CD4-positive, alpha-beta T cell treated with Interleukin-4 for 1 hour (primary cell): ENCODE data around the gene PRR23A.

Experiments used
- DNase-seq, 2 donors: peaks; one replicate each; pipeline ENCODE4 v3.0.0-alpha.2; 2020 to 2022

Gene PRR23A

GRCh38 chr3:138971766-138972320 lies 34.2 kb downstream of the PRR23A start:
- DNase-seq: no peak

DNA sequence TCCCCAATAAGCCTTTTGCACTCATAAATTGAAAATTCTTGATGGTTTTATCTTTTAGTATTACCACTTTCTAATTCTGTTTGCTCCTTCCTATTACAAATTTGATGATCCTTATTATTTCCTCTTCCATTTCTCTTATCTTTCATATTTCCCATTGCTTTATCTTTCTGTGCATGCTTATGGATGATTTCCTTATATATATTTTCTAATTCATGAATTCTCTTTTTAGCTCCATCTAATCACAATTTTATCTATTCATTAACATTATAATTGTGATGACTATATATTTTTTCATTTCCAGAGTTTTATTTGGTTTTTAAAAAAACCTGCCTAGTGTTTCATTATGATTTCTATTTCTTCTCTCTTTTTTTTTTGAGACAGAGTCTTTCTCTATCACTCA lies 41.1 kb downstream of the PRR23A start:
- DNase-seq: no peak

DNA sequence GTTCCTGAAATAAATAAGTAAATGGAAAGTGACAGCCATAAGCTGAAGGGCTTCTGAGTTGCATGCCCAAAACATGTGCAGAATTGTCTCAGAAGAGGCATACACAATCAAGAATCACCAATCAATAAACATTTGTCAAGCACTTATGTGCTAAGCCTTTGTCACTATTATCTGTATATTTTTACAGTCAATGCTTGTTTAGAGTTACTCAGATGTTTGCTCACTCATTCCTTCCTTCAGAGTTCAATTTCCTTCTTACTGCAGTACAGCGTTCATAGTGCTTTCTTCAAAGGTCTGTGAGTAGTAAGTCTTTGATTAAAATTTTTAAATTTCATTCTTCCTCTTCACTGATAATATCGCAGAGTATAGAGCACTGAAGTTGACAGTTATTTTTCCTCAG lies 41.8 kb downstream of the PRR23A start:
- DNase-seq: no peak

GRCh38 chr3:138962854-138963560 lies 43.1 kb downstream of the PRR23A start:
- no peak for DNase-seq

GRCh38 chr3:138960417-138960852 lies 45.6 kb downstream of the PRR23A start:
- DNase-seq: no peak
